Parathyroid adenoma (tissue), 2 donors: Measurements from ENCODE around the gene CEMIP.

Experiments
- H2AFZ ChIP-seq: fragments of 300-600 bp; sonication (generic); one replicate; pipeline ENCODE4 v1.7.0; 2017; ENCODE audit warnings: antibody characterized with exemption, mild to moderate bottlenecking
- H3K27ac ChIP-seq: fragments of 300-600 bp; sonication (generic); one replicate; pipeline ENCODE4 v1.7.0; 2017
- H3K27me3 ChIP-seq: fragments of 300-600 bp; sonication (generic); one replicate; pipeline ENCODE4 v1.7.0; 2017; ENCODE audit warnings: low read length; ENCODE audit not compliant: control insufficient read depth, insufficient read depth
- H3K36me3 ChIP-seq: fragments of 300-600 bp; sonication (generic); one replicate; pipeline ENCODE4 v1.7.0; 2017; ENCODE audit warnings: low read length; ENCODE audit not compliant: control insufficient read depth, insufficient read depth
- H3K4me1 ChIP-seq: fragments of 300-600 bp; sonication (generic); one replicate; pipeline ENCODE4 v1.7.0; 2017; ENCODE audit warnings: control low read depth
- H3K4me2 ChIP-seq: fragments of 300-600 bp; sonication (generic); one replicate; pipeline ENCODE4 v1.7.0; 2017; ENCODE audit warnings: low read length
- H3K4me3 ChIP-seq: fragments of 300-600 bp; sonication (generic); one replicate; pipeline ENCODE4 v1.7.0; 2017; ENCODE audit warnings: low read depth, low read length
- H3K79me2 ChIP-seq: fragments of 300-600 bp; sonication (generic); one replicate; pipeline ENCODE4 v1.7.0; 2017; ENCODE audit warnings: control low read depth
- H3K9ac ChIP-seq: fragments of 300-600 bp; sonication (generic); one replicate; pipeline ENCODE4 v1.7.0; 2017; ENCODE audit warnings: mild to moderate bottlenecking
- H3K9me3 ChIP-seq: fragments of 300-600 bp; sonication (generic); one replicate; pipeline ENCODE4 v1.7.0; 2017; ENCODE audit warnings: low read length; ENCODE audit not compliant: control insufficient read depth
- TF ChIP-seq, protein P1 (sequence below): fragments of 300-600 bp; sonication (generic); IDR thresholded peaks from one replicate; pipeline ENCODE4 v1.7.0; 2017; ENCODE audit warnings: antibody characterized with exemption, mild to moderate bottlenecking
- donor health status: primary hyperparathyroidism.

Gene CEMIP

DNA sequence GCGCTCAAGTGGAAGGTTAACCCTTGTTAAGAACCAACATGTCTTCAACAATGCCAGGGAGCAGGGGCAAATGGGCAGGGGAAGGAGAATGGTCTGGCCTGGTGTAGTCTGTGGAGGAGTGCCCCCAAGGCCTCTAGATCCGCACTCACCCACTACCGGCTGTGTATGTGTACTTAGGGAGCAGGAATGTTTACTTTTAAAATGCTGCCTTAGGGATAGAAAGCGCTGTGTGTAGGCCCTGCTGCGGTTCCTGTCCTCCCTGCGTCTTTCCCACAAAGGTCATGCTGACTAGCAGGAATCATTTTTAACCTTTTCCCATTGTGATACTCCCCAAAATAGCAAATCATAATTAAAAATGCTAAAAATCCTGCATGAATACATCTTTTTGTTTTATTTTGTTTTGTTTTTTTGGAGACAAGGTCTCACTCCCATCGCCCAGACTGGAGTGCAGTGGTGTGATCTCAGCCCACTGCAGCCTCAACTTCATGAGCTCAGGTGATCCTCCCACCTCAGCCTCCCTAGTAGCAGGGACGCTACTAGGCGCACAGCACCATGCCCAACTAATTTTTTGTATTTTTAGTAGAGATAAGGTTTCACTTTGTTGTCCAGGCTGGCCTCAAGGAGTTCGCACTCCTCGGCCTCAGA, 35.9 kb upstream of the CEMIP start:
- Histone ChIP-seq H3K4me1 (no peaks in the 10 kb centered on the region), H2AFZ (no peak overlapping the region), H3K27me3 (no peaks in the 10 kb centered on the region), H3K4me2 (no peak overlapping the region), H3K9me3 (no peaks in the 10 kb centered on the region), H3K27ac (no peak overlapping the region), H3K79me2 (no peaks in the 10 kb centered on the region), H3K9ac (no peak overlapping the region), H3K4me3 (no peak overlapping the region), H3K36me3 (no peaks in the 10 kb centered on the region)
- TF ChIP-seq, protein P1, sequence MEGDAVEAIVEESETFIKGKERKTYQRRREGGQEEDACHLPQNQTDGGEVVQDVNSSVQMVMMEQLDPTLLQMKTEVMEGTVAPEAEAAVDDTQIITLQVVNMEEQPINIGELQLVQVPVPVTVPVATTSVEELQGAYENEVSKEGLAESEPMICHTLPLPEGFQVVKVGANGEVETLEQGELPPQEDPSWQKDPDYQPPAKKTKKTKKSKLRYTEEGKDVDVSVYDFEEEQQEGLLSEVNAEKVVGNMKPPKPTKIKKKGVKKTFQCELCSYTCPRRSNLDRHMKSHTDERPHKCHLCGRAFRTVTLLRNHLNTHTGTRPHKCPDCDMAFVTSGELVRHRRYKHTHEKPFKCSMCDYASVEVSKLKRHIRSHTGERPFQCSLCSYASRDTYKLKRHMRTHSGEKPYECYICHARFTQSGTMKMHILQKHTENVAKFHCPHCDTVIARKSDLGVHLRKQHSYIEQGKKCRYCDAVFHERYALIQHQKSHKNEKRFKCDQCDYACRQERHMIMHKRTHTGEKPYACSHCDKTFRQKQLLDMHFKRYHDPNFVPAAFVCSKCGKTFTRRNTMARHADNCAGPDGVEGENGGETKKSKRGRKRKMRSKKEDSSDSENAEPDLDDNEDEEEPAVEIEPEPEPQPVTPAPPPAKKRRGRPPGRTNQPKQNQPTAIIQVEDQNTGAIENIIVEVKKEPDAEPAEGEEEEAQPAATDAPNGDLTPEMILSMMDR, result no peak

DNA sequence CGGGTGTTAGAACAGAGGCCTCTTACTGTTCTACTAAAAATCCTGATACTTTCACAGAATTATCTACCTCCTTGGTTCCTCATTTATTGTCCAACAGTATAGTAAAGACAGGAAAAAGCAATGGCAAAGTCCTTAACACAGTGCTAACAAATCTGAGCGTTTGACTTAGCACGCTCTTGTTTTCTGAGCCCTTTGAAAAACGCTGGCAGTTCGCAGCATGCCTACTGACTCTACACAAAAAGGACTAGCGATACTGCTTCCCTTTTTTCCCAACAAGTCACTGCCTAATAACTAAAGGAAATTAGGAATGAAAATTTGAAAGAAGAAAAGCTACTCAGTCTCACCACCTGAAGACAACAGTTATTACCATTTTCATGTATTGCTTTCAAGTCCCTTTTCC, 34.8 kb upstream of the CEMIP start:
- no peak overlapping the region for H3K4me3 ChIP-seq
- TF ChIP-seq, protein P1, result no peak
- no peak overlapping the region for H3K4me2 ChIP-seq
- no peak overlapping the region for H3K9ac ChIP-seq
- H3K27me3 ChIP-seq, result no peaks in the 10 kb centered on the region
- H3K27ac ChIP-seq, result no peak overlapping the region
- no peaks in the 10 kb centered on the region for H3K4me1 ChIP-seq
- H3K79me2 ChIP-seq, result no peaks in the 10 kb centered on the region
- no peak overlapping the region for H2AFZ ChIP-seq
- no peaks in the 10 kb centered on the region for H3K9me3 ChIP-seq
- no peaks in the 10 kb centered on the region for H3K36me3 ChIP-seq

DNA sequence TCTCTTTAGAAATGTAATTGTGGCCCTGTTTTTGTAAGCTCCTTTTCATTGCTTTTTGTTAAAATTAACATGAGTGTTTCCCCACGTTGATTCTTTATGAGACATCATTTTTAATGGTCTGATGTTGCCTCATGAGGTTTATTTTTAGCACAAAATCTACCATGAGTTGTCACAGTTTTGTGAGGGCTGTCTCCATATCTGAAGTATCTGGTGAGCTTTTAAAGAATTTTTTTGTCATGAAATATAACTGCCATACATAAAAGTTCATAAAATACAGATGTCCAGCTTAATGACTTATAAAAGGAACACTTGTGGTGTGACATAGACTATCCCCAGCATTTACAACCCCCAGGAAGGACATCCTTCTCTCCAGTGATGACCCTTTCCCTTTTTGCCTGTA, 34.3 kb upstream of the CEMIP start:
- H3K27me3 ChIP-seq, result no peaks in the 10 kb centered on the region
- H2AFZ ChIP-seq, result no peak overlapping the region
- H3K4me3 ChIP-seq, result no peak overlapping the region
- H3K36me3 ChIP-seq, result no peaks in the 10 kb centered on the region
- TF ChIP-seq, protein P1, result no peak
- no peak overlapping the region for H3K27ac ChIP-seq
- H3K4me1 ChIP-seq, result no peaks in the 10 kb centered on the region
- no peak overlapping the region for H3K9ac ChIP-seq
- H3K4me2 ChIP-seq, result no peak overlapping the region
- no peaks in the 10 kb centered on the region for H3K79me2 ChIP-seq
- H3K9me3 ChIP-seq, result no peaks in the 10 kb centered on the region

DNA sequence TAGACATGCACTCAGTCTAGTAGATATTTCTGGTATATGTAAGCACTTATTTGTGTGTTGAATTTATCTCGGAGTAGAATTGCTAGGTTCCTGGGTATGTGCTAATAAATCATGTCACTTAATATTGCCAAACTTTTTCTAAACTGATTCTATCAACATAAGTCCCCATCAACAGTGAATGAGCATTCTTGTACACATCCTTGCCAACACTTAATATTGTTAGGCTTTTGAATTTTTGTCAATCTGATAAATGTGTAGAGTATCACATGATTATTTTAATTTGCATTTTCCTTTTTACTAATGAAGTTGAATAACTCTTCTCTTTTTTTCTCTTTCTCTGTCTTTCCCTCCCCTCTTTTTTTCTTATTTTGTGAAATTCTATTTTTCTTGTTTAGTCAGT, 33.3 kb upstream of the CEMIP start:
- no peaks in the 10 kb centered on the region for H3K79me2 ChIP-seq
- H3K36me3 ChIP-seq, result no peaks in the 10 kb centered on the region
- no peak overlapping the region for H3K4me2 ChIP-seq
- TF ChIP-seq, protein P1, result no peak
- H3K9ac ChIP-seq, result no peak overlapping the region
- no peaks in the 10 kb centered on the region for H3K9me3 ChIP-seq
- H3K4me1 ChIP-seq, result no peaks in the 10 kb centered on the region
- no peaks in the 10 kb centered on the region for H3K27me3 ChIP-seq
- no peak overlapping the region for H3K27ac ChIP-seq
- no peak overlapping the region for H2AFZ ChIP-seq
- H3K4me3 ChIP-seq, result no peak overlapping the region

DNA sequence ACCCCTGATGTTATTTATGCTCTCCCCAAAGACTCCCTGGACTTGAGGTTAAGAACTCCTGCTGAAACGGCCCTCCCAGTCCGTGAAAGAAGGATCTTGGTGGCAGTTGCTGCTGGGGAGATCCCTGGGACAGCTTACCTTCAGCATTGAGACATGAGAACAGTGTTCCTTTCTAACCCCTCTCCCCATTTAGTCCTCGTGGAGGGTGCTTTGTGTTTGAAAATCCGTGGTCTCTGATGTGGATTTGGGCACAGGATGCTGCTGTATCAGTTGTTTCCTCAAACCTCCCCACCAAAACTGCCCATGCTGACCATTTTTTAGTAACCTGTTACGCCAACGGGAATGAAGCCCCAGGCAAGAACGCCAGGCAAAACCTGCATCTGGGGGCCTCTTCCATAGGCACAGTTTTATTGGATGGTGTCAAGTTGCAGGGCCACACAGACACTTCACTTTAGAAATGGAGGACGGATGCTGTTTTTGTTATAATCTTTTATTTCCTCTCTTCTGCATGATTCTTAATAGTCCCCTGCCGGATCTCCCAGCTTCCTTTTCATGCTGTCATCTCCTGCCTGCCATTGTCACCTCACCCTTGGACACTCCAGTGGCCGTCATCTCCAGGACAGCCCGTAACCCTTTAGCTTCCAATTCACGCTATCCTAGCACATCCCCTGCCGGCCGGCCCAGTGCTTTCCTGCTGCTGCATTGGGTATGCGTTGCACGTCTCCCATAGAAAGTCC, 31.7 kb upstream of the CEMIP start:
- H3K79me2 ChIP-seq, result no peaks in the 10 kb centered on the region

More for the DNA sequence above, 31.7 kb upstream of the CEMIP start:
- no peaks in the 10 kb centered on the region for H3K36me3 ChIP-seq
- H2AFZ ChIP-seq, result no peak overlapping the region
- no peak overlapping the region for H3K9ac ChIP-seq
- no peak overlapping the region for H3K4me2 ChIP-seq
- H3K27ac ChIP-seq, result no peak overlapping the region
- TF ChIP-seq, protein P1, result no peak
- H3K4me1 ChIP-seq, result no peaks in the 10 kb centered on the region
- H3K27me3 ChIP-seq, result no peaks in the 10 kb centered on the region
- H3K9me3 ChIP-seq, result no peaks in the 10 kb centered on the region
- H3K4me3 ChIP-seq, result no peak overlapping the region
